ENCODE measurements around the gene EVX1. TPM values are rescaled to one million over a fixed set of nuclear protein-coding genes. Genes with fewer than 3 reads are reported as not detected.

The EVX1 gene
- total RNA-seq, 1 experiment from 2014 or later: 0.10 TPM

DNA sequence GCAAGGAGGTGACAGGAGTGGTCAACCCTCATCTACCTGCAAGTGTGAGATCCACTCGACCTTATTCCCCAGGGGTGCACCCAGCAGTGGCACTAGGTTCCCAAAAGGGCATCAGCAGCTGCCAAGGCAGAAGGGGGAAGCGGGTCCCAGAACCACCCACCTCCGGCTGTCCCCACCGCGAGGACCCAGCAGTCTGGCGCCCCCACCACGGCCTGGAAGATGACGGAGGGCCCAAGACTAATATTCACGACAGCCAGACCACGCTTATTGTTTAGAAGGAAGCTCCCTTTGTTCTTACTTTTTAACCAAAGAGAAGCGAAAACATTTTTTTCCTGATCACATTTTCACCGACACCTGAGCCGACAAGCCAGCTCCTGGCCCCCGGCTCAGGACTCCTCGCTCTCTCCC lies 3.6 kb upstream of the EVX1 start:
- Histone ChIP-seq H3K27ac (ENCODE audit: low read length) (no peak overlapping the region), H3K9me3 (ENCODE audit: control insufficient read depth, insufficient read depth, low read depth, low read length) (no peaks in the 10 kb centered on the region), H3K4me1 (ENCODE audit: control insufficient read depth, insufficient read depth, low read length) (peaks cover 7% of the 10 kb centered on the region; the same call in 1 of the 2 replicates), H3K4me3 (ENCODE audit: low read depth in 2 of 2, low read length in 2 of 2) (no peak overlapping the region), H3K36me3 (ENCODE audit: control insufficient read depth, insufficient read depth, low read length) (no peaks in the 10 kb centered on the region), H3K27me3 (ENCODE audit: control insufficient read depth, insufficient read depth, low read length) (peaks cover 20% of the 10 kb centered on the region)
- intact Hi-C loops (cut with micrococcal nuclease; ENCODE audit: unreplicated experiment) (no loop called here), in situ Hi-C loops (cut with HindIII; ENCODE audit: low pct_unique_long_range_greater_than_20kb, low sequenced_read_pairs) (no loop called here)
- ATAC-seq (no peak), DNase-seq (ENCODE audit: low read depth, low spot score) (no peak)
- TF ChIP-seq CTCF (IDR thresholded peaks at IDR 0.05) (no peak), REST (IDR thresholded peaks at IDR 0.05; ENCODE audit: insufficient read depth in 1 of 2, low read depth in 2 of 2, low read length in 1 of 2) (no peak), POLR2AphosphoS5 (IDR thresholded peaks at IDR 0.05; ENCODE audit: low read depth, low read length) (no peak), SIN3A (IDR thresholded peaks at IDR 0.05; ENCODE audit: borderline replicate concordance, insufficient read depth, low read depth, low read length) (no peak), TCF7L2 (IDR thresholded peaks at IDR 0.05; ENCODE audit: low read depth, low read length) (no peak)
- CTCF ChIA-PET: no interaction called here
- BruUV-seq (replicated peaks): no TSS peak
- POLR2A ChIA-PET: no interaction called here

- DNase-seq (ENCODE audit: low read depth, low spot score) (no peak), ATAC-seq (no peak)
- H3K27me3 ChIP-seq (ENCODE audit: control insufficient read depth, insufficient read depth, low read length): peaks cover 22% of the 10 kb centered on the region
- ChIA-PET CTCF (no interaction called here), POLR2A (no interaction called here)
- no peaks in the 10 kb centered on the region for H3K9me3 ChIP-seq (ENCODE audit: control insufficient read depth, insufficient read depth, low read depth, low read length)
- in situ Hi-C loops (cut with HindIII; ENCODE audit: low pct_unique_long_range_greater_than_20kb, low sequenced_read_pairs) (no loop called here), intact Hi-C loops (cut with micrococcal nuclease; ENCODE audit: unreplicated experiment) (no loop called here)
- H3K36me3 ChIP-seq (ENCODE audit: control insufficient read depth, insufficient read depth, low read length): no peaks in the 10 kb centered on the region
- H3K4me3 ChIP-seq (ENCODE audit: low read depth in 2 of 2, low read length in 2 of 2): no peak overlapping the region
- H3K4me1 ChIP-seq (ENCODE audit: control insufficient read depth, insufficient read depth, low read length): peaks cover 7% of the 10 kb centered on the region; the same call in 1 of the 2 replicates
- H3K27ac ChIP-seq (ENCODE audit: low read length): no peak overlapping the region
- BruUV-seq (replicated peaks): no TSS peak
- TF ChIP-seq REST (IDR thresholded peaks at IDR 0.05; ENCODE audit: insufficient read depth in 1 of 2, low read depth in 2 of 2, low read length in 1 of 2) (no peak), SIN3A (IDR thresholded peaks at IDR 0.05; ENCODE audit: borderline replicate concordance, insufficient read depth, low read depth, low read length) (no peak), TCF7L2 (IDR thresholded peaks at IDR 0.05; ENCODE audit: low read depth, low read length) (no peak), POLR2AphosphoS5 (IDR thresholded peaks at IDR 0.05; ENCODE audit: low read depth, low read length) (no peak), CTCF (IDR thresholded peaks at IDR 0.05) (no peak)
Measured at GRCh38 chr7:27239387-27240014, 3.1 kb upstream of the EVX1 start.

Measured in Panc1 (cell line).